Kidney epithelial cell (primary cell): ENCODE data around the gene ACAP3. TPM values are rescaled to one million over a fixed set of nuclear protein-coding genes. Genes with fewer than 3 reads are reported as not detected.

Source experiments
- DNase-seq: peaks from one replicate; pipeline ENCODE4 v3.0.0-alpha.2; 2010; ENCODE audit warnings: low read depth
- H3K27me3 ChIP-seq: 2 replicates; pipeline ENCODE4 v1.6.0; 2011; ENCODE audit warnings: low read length; ENCODE audit not compliant: control insufficient read depth, insufficient read depth
- H3K36me3 ChIP-seq: 2 replicates; pipeline ENCODE4 v1.5.1; 2011; ENCODE audit warnings: low read length; ENCODE audit not compliant: control insufficient read depth, insufficient read depth
- H3K4me3 ChIP-seq: 2 replicates; pipeline ENCODE4 v1.5.1; 2011; ENCODE audit warnings: low read depth, mild to moderate bottlenecking, control low read depth, low read length
- CTCF ChIP-seq: IDR thresholded peaks from 2 replicates; pipeline ENCODE4 v1.5.1; 2011; ENCODE audit warnings: mild to moderate bottlenecking, moderate library complexity, low read length, control low read depth, inconsistent platforms; ENCODE audit not compliant: insufficient read depth, poor library complexity, severe bottlenecking
- total RNA-seq: library from RNA; depleted of rRNA; stranded (reverse); fragments of >200 nt; gene quantifications from 2 replicates; pipeline ENCODE4 v1.2.3, GENCODE V29; 2015

Gene ACAP3
- total RNA-seq, 1 donor from 2014 or later: 37.9 TPM

- no peak for DNase-seq
- no peak overlapping the region for H3K4me3 ChIP-seq
- peaks cover 28% of the 10 kb centered on the region for H3K27me3 ChIP-seq
- peak; percentile 78 for TF ChIP-seq CTCF
- H3K36me3 ChIP-seq: no peaks in the 10 kb centered on the region
Measured at GRCh38 chr1:1290238-1290731, 17.4 kb downstream of the ACAP3 start.

GRCh38 chr1:1287288-1288110 is 20.2 kb downstream of the ACAP3 start:
- Histone ChIP-seq H3K4me3 (no peak overlapping the region), H3K36me3 (no peaks in the 10 kb centered on the region), H3K27me3 (peaks cover 30% of the 10 kb centered on the region)
- no peak for DNase-seq
- TF ChIP-seq CTCF: no peak

GRCh38 chr1:1286313-1287261 is 21.1 kb downstream of the ACAP3 start:
- H3K27me3 ChIP-seq: peaks cover 30% of the 10 kb centered on the region
- H3K36me3 ChIP-seq: no peaks in the 10 kb centered on the region
- H3K4me3 ChIP-seq: no peak overlapping the region
- no peak for DNase-seq
- TF ChIP-seq CTCF: no peak

GRCh38 chr1:1285611-1286311 is 22.0 kb downstream of the ACAP3 start:
- DNase-seq: no peak
- no peak for TF ChIP-seq CTCF
- no peaks in the 10 kb centered on the region for H3K36me3 ChIP-seq
- no peak overlapping the region for H3K4me3 ChIP-seq
- peaks cover 25% of the 10 kb centered on the region for H3K27me3 ChIP-seq

GRCh38 chr1:1285102-1285571 is 22.6 kb downstream of the ACAP3 start:
- DNase-seq: no peak
- TF ChIP-seq CTCF: no peak
- no peak overlapping the region for H3K4me3 ChIP-seq
- peaks cover 25% of the 10 kb centered on the region for H3K27me3 ChIP-seq
- H3K36me3 ChIP-seq: no peaks in the 10 kb centered on the region
